ENCODE data around the gene TPM1.

TPM1 gene

DNA sequence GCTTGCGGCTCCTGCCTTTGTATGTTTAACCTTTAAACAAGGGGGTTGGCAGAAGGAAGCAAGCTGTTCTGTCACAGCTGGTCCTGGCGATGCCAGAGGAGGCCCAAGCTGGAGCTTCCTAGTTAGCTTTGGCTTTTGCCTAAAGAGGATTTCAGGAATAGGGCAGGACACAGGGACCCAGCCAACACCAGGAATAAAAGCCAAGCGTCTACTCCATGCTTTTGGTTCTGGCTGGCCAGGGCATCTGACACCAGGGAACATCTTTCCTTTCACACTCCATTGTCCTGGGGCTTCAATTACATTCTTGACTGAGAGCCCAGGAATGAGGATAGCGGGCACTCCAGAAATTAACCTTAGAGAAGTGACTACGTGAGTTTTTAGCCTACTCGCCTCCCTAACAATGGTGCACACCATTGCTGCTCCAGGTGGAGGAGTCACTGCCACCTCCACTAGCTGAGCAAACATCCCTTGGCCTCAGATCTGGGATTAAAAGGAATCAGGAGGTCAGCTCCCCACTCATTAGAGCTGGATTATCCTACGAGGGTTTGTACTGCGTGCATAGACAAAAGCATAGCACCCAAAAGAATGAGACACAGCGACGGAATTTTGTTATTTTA lies 38.2 kb downstream of the TPM1 start:
- DNase-seq (ENCODE audit: low read depth): no peak
- no peak overlapping the region for H3K4me3 ChIP-seq (replicated peaks; ENCODE audit: low read depth, low read length)
- TF ChIP-seq, protein P1, sequence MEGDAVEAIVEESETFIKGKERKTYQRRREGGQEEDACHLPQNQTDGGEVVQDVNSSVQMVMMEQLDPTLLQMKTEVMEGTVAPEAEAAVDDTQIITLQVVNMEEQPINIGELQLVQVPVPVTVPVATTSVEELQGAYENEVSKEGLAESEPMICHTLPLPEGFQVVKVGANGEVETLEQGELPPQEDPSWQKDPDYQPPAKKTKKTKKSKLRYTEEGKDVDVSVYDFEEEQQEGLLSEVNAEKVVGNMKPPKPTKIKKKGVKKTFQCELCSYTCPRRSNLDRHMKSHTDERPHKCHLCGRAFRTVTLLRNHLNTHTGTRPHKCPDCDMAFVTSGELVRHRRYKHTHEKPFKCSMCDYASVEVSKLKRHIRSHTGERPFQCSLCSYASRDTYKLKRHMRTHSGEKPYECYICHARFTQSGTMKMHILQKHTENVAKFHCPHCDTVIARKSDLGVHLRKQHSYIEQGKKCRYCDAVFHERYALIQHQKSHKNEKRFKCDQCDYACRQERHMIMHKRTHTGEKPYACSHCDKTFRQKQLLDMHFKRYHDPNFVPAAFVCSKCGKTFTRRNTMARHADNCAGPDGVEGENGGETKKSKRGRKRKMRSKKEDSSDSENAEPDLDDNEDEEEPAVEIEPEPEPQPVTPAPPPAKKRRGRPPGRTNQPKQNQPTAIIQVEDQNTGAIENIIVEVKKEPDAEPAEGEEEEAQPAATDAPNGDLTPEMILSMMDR (IDR thresholded peaks at IDR 0.05; ENCODE audit: low read length, missing control alignments): no peak

DNA sequence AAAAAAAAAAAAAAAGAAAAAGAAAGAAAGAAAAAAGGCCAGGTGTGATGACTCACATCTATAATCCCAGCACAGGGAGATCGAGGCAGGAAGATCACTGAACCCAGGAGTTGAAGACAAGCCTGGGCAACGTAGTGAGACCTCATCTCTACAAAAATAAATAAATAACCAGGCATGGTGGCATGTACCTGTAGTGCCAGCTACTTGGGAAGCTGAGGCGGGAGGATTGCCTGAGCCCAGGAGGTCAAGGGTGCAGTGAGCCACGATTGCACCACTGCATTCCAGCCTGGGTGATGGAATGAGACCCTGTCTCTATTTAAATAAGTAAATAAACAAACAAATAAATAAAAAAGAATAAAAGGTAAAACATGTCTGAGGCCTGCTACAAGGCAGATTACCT lies 39.8 kb downstream of the TPM1 start:
- H3K4me3 ChIP-seq (replicated peaks; ENCODE audit: low read depth, low read length): no peak overlapping the region
- TF ChIP-seq, protein P1 (IDR thresholded peaks at IDR 0.05; ENCODE audit: low read length, missing control alignments): no peak
- DNase-seq (ENCODE audit: low read depth): no peak

DNA sequence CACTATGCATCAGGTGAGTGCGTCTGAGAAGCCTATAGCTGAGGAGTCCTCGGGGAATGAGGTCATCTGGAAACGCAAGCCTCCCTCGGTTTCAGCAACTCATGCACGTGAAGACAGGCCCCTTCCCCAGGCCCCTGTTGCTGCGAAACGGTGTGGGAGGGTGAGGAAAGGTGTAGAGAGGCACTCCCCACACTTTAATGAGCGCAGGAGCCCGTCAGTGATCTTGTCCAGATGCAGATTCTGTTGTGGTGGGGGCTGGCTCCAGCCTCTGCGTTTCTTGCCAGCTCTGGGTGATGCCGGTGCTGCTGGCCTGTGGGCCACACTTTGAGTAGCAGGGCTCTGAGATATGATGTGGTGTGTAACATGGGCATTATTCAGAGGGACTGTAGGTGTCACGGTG lies 40.5 kb downstream of the TPM1 start:
- no peak for DNase-seq (ENCODE audit: low read depth)
- TF ChIP-seq, protein P1 (IDR thresholded peaks at IDR 0.05; ENCODE audit: low read length, missing control alignments): no peak
- no peak overlapping the region for H3K4me3 ChIP-seq (replicated peaks; ENCODE audit: low read depth, low read length)

DNA sequence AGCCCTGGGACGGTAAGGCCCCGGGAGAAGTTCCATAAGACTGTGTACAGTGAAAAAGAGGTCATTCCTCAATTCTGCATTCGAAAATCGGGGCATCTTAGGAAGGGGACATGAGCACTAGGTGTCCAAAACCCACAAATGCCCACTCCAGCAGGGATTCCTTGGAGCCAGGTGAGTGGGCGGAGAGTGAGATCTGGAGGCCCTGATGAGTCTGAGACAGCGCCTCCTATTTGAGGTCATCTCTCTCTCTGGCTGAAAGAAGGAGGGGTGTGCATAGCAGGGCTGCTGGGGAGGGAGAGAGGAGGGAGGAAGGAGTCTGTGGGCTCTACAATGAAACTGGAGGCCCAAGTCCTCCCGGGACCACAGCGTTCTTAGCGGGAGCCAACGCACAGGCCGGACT lies 41.0 kb downstream of the TPM1 start:
- DNase-seq (ENCODE audit: low read depth): no peak
- TF ChIP-seq, protein P1 (IDR thresholded peaks at IDR 0.05; ENCODE audit: low read length, missing control alignments): no peak
- H3K4me3 ChIP-seq (replicated peaks; ENCODE audit: low read depth, low read length): no peak overlapping the region

DNA sequence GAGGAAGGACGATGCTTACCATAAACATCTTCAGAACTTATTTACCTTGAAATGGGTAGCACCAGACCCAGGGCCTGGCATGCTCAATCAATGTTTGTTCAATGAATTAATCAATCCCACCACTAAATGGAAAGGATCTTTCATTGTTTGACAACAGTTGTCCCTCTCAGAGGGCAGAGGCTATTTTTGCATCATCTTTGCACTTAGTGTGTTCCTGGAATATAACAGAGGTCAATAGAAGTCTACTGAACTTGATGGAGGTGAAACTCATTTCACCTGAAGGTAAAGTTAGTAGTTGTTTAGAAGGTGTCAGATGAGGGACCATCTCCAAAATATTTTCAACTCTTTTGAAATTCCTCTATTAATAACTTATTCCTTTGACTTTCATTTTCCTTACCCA lies 42.3 kb downstream of the TPM1 start:
- no peak overlapping the region for H3K4me3 ChIP-seq (replicated peaks; ENCODE audit: low read depth, low read length)
- TF ChIP-seq, protein P1 (IDR thresholded peaks at IDR 0.05; ENCODE audit: low read length, missing control alignments): no peak
- DNase-seq (ENCODE audit: low read depth): no peak

DNA sequence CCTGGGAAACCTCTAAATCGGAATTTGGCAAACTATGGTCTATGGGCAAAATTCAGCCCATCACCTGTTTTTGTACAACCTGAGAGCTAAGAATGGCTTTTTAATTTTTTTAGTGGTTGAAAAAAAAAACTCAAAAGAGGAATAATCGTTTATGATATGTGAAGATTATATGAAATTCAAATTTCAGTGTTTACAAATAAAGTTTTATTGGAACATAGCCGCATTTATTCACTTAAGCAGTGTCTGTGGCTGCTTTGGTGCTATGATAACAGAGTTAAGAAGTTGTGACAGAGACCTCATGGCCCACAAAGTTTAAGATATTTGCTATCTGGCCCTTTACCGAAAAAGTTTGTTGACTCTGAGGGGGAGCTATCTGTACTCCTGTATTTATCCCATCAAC lies 42.7 kb downstream of the TPM1 start:
- no peak overlapping the region for H3K4me3 ChIP-seq (replicated peaks; ENCODE audit: low read depth, low read length)
- DNase-seq (ENCODE audit: low read depth): no peak
- TF ChIP-seq, protein P1 (IDR thresholded peaks at IDR 0.05; ENCODE audit: low read length, missing control alignments): no peak

DNA sequence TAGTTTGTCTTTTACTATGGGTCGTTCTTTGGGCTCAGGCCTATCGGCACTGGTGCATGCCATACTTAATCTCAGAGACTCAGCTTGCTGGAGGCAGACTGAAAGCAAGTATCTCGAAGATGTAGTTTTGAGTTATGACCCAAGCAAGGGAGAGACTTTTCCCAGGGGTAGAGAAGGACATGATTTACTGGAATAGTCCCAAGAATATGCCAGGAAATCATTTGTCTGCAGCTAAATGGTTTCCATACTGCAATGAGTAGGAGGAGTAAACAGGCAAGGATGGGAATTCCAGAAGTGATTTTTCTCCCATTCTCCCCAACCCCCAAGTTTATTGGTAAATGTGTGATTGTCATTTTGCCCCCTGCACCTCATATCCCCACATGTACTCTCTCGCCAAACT lies 43.7 kb downstream of the TPM1 start:
- no peak overlapping the region for H3K4me3 ChIP-seq (replicated peaks; ENCODE audit: low read depth, low read length)
- TF ChIP-seq, protein P1 (IDR thresholded peaks at IDR 0.05; ENCODE audit: low read length, missing control alignments): no peak
- DNase-seq (ENCODE audit: low read depth): peak; percentile 57

All from fibroblast of pulmonary artery (primary cell).